Brain pericyte (primary cell): Measurements from ENCODE around the gene KATNBL1.

Source experiments
- DNase-seq: peaks from one replicate; pipeline ENCODE4 v3.0.0-alpha.2; 2012; ENCODE audit warnings: low read depth, low spot score

Gene KATNBL1

DNA sequence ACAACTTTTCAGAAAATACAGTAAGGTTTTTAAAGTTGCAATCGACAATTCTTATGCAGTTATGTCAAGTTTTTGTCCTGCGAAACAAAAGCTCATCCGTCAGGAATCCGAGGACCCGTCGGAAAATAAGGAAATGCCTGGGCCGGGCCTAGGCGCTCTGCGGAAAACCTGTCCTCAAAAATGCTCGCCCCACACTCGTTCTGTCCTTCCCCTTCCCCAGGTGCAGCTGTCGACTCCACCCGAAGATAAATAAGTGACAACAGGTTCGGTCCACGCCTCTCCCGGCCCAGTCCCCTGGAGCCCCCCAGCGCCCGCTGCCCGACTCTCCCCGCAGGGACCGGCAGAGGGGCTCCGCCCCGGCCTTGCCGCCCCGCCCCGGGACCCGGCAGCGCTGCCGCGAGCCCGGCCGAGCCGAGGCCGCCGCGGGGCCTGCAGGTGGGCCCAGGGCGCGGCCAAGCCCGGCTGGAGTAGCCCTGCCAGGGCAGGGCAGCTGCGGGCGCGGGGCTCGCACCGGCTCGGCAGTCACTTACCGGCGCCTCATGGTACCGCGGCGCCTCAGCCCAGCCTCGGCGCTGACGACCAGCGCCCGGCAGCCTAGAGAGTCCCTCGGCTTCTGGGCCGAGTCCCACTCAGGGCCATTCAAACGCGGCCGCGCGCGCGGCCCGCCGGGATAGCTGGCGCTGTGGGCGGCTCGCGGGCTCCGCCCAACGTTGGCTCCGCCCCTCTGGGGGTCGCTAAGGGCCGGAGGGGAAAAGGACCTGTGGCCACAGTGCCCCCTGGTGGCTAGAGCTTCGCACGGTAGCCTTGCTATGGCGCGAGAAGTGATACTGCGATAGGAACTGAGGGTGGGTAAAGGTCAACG, at the start of gene KATNBL1:
KATNBL1 (minus strand) TSS at position 676 of the 862 bp plus-strand sequence. CDS start 46,420 bp downstream, outside the sequence.
- DNase-seq = peak; percentile 75

DNA sequence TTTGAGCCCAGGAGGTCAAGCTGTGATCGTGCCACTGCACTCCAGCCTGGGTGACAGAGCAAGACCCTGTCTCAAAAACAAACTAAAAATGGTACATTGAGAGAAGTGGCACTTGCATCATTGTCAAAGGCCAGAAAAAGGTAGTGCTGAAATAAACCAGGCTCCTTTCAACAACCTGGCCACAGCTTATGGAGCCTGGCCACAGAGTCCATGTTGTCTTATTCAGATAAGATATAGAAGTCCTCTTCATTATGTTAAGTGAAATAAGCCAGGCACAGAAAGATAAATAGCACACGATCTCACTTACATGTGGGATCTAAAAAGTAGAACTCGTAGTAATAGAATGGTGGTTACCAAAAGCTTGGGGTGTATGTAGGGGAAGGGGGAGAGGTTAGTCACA, 49.7 kb upstream of the KATNBL1 start:
- no peak for DNase-seq

DNA sequence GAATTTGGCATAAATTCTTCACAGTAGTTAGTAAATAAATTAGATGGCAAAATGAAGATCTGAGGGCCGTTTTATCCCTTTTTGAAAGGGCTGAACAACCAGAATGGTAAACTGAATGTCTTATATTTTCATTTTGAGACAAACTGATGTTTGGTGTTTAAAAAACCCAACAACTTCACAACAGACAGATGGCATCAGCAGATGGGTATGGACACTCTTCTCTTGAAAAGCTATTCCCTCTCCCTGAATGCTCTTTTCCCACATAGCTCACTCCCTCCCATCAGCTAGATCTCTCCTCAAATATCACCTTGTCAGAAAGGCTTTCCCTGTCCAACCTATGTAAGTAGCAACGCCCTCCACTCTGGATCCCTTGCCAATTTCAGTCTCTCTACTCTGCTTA, 48.3 kb upstream of the KATNBL1 start:
- no peak for DNase-seq

DNA sequence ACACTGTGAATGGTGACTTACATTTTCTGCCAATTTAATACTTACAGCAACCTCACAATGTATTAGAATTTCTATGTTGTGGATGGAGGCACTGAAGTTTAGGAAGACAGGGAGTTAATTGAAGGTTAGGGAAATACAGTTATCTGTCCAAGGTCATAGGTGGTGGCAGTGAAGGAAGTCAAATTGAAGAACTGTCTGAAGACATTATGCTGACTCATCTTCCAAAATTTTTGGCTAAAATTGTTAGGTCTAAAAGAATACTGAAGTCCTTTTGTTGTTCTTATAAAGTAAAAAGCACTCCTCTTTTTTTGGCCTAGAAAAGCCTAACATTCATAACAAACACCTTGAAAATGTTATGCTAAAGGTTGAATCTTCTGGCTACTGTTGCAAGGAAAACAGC, 42.6 kb upstream of the KATNBL1 start:
- no peak for DNase-seq

- no peak for DNase-seq
These were observed 38.3 kb upstream of the KATNBL1 start for GRCh38 chr15:34248190-34248589.

DNA sequence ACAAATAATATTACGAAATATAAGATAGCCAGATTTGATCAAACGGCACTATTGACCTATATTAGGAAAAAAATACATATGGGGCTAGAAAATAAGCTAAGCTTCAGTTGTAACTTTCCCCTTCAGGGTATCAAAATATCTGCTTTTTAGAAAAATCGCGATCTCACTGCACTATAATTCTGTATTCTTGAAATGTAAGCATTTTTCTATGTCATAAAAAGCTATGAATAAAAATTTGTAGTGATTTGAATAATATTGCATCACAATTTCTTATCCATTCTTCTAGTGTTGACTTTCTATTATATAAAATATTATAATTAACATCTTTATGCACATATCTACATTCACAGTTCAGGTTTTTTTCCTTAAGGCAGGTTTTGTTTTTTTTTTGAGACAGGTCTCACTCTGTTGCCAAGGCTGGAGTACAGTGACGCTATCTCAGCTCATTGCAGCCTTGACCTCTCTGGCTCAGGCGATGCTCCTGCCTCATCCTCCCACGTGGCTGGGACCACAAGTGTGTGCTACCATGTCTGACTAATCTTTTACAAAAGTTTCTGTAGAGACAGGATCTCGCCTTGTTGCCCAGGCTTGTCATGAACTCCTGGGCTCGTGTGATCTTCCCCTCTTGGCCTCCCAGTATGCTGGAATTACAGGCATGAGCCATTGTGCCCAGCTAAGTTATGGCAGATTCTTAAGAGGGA, 36.5 kb upstream of the KATNBL1 start:
- no peak for DNase-seq

- DNase-seq = no peak
These were observed 33.3 kb upstream of the KATNBL1 start for GRCh38 chr15:34243226-34243625.

- no peak for DNase-seq
These were observed 32.4 kb upstream of the KATNBL1 start for GRCh38 chr15:34242331-34242710.

DNA sequence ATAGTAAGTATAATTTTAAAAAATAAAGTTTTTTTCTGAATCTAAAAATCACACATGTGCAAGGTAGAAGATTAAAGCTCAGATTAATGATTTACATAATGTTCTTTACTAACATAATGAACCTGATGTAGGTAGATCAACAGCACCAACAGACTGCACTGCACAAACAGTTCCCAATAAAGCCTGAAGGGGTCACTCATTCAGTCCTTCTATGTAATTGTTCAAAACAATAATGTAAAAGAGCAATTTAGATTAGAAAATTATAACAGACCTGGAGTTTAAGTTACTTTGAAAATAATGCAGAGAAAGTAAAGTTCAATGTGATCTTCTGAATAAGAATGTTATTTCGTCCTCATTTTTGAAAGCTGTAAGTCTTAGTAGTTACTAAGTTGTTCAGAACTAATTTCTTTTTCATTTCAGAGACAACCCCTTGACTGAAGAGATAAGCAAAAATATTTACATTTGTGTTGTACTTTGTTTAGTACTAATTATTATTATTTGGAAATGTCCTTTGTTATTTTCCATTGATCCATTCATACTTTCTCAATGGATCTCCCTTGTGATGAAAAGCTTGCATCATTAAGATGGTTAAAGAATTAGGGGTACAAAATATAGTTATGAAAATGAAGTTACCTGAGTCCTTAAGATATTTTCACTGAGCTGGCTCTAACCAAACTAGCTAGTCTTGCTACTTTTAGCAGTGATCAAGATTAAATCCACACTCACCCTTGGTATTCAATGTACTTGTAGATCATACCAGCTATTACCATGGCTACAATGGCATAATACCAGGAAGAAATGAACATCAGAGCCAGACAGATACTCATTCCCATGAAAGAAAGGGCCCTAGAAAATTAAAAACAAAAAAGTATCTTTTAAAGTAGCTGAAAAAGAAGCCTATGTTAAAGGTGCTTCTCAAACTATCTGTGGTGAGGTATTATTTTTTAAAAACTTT, 31.8 kb upstream of the KATNBL1 start:
- DNase-seq = no peak

DNA sequence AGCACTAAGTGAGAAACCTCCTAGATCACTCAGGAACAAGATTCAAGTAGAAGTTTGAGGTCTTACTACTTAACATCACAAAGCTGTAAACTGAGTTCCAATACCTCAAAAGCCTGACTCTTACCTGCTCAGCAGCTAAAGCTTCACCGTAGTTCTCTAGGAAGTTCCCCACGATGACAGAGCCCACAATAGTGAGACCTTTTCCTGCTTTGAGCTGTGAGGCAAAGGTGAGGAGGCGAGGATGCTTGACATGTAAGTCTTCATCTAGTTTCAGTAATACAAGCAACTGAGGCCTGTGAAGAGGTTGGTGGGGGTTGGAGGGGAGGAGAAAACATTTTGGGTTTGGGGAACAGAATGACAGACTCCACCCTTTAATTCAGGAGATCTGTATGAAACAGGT, 30.6 kb upstream of the KATNBL1 start:
- no peak for DNase-seq

DNA sequence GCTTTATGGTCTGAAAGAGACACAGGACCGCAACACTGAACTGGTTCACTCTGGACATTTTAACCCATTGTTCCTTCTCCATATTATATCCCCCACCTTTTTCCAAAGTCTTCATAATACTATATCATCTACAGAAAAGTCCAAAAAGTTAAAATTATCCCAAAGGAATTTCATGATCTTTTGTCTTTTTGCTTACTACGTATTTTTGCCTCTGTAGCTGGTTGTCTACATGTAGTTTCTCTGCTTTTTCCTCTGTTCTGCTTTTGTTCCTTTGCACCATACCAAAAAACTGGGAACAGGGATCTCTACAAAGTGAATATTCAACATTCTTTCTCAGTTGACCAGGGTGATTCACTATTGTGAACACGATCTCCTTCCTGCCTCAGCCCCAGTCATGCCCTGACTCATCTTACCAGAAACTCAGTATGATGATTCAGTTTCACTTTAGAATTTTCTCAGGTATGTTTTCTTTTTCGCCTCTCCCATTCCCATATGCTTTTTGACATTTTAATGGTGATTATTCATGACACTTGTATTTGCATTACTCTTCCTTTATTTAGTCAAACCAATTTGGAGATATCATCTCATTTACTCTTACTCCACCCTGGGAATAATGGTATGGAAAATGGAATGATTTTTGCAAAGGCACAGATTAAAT, 29.4 kb upstream of the KATNBL1 start:
- DNase-seq = no peak

GRCh38 chr15:34233614-34234013, 23.7 kb upstream of the KATNBL1 start:
- no peak for DNase-seq

DNA sequence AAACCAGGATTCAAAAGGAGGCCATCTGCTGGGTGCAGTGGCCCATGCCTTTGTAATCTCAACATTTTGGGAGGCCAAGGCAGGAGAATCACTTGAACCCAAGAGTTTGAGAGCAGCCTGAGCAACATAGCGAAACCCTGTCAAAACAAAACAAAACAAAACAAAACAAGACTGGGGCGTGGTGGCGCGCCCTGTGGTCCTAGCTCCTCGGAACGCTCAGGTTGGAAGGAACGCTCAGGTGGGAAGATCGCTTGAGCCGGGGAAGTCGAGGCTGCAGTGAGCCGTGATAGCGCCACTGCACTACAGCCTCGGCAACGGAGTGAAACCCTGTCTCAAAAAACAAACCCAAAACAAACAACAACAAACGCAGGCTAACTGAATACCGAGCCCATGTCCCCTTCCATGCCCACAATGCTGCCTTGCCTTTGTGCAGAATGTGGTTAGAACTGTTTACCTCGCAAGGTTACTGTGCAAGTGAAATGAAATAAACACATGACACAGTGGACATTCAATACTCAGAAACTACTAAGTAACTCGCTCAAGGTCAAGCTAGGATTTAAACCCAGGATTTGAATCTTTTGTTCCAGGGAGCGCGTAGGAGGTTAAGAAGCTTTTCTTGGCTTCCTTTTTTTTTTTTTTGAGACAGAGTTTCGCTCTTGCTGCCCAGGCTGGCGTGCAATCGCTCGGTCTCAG, 14.2 kb upstream of the KATNBL1 start:
- no peak for DNase-seq

GRCh38 chr15:34217587-34218225, 7.8 kb upstream of the KATNBL1 start:
- DNase-seq = no peak

- no peak for DNase-seq
These were observed 6.8 kb upstream of the KATNBL1 start for GRCh38 chr15:34216527-34217270.

- no peak for DNase-seq
These were observed 4.2 kb upstream of the KATNBL1 start for GRCh38 chr15:34214135-34214534.

DNA sequence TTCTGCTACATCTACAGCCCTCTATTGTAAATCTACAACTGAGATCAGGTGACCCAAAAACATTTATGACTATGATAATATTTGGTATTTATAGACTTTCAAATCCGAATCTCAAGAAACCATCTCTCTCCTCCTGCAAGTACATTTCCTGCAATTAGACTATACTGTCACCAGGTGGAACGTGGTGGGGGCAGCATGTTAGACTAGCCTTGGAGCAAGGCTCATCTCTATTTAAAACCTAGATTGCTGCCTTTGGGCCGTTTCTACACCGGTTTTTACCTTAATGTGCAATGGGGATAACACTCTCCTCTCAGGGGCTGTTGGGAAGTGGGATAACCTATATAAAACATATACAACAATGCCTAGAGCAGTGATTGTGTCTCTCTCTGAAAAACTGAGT, 3.8 kb upstream of the KATNBL1 start:
- DNase-seq = no peak

DNA sequence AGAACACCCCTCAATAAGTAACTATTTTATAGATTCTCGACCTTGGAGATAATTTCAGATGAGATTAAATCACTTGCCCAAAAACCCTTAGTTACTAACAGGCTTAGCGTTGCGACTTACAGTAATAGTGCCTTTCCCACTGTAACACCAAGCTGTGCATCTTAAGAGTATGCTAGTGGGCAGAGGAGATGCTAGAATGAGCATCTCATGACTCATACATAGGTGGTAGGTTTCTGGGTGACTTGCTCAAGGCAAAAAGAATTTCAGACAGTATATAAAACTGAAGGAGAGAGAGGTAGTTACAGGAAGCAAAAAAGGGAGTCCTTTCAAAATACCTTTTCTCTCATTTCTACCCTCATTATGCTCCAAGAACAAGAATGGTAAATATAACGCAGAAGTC, 3.9 kb downstream of the KATNBL1 start:
- no peak for DNase-seq

DNA sequence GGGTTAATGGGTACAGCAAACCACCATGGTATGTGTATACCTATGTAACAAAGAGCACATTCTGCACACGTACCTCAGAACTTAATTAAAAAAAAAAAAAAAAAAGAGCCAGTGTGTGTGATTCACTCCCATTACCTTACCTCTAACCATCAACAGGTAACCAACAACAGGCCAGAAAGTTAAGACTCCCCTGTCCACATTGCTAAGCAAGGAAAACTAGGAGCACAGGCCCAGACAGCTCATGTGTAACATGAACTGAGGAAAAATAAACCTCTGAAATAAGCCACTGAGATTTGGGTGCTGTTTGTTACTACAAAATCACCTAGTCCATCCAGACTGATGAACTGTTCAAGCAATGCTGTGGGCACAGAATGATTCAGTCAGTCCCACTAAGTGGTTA, 6.0 kb downstream of the KATNBL1 start:
- no peak for DNase-seq

GRCh38 chr15:34203305-34203704, 6.6 kb downstream of the KATNBL1 start:
- DNase-seq = no peak
